IMR-90 (cell line): ENCODE measurements around the gene KCTD5. TPM values are rescaled to one million over a fixed set of nuclear protein-coding genes. Genes with fewer than 3 reads are reported as not detected.

Experiments used
- ATAC-seq: fragments of 200-7000 bp; cut with Tn5 transposase; 2 replicates; pipeline ENCODE4 v1.9.1; 2020; ENCODE audit warnings: low read depth, mild to moderate bottlenecking, moderate library complexity
- BruUV-seq: library from RNA; stranded (reverse); fragments of 400-500 nt; replicated peaks from 2 replicates; lab custom pipeline; 2021; lab: Mats Ljungman, UMichigan
- CTCF ChIA-PET: fragments of 300-600 bp; formaldehyde crosslinking; extraction: SDS; loops from one replicate; lab custom pipeline; 2021; ENCODE audit warnings: antibody characterized with exemption; lab: Yijun Ruan, JAX
- POLR2A ChIA-PET: fragments of 300-600 bp; sonication (Branson Sonifier 250); formaldehyde crosslinking; loops from one replicate; lab custom pipeline; 2022; ENCODE audit warnings: antibody characterized with exemption; ENCODE audit not compliant: unreplicated experiment; lab: Charles Lee
- DNase-seq: peaks from one replicate; pipeline ENCODE4 v3.0.0; 2013
- H2AFZ ChIP-seq: replicated peaks from 2 replicates; pipeline ENCODE3; 2013; ENCODE audit warnings: low read length, mild to moderate bottlenecking; ENCODE audit not compliant: poor library complexity
- H2AK5ac ChIP-seq: 2 replicates; pipeline ENCODE4 v1.6.1; 2013; ENCODE audit warnings: low read depth, low read length, inconsistent platforms
- H2AK9ac ChIP-seq: replicated peaks from 2 replicates; pipeline ENCODE3; 2013; ENCODE audit warnings: mild to moderate bottlenecking, low read depth, low read length, moderate library complexity; ENCODE audit not compliant: poor library complexity
- H2BK120ac ChIP-seq: 2 replicates; pipeline ENCODE4 v1.6.1; 2013; ENCODE audit warnings: low read depth, low read length, inconsistent platforms
- H2BK15ac ChIP-seq: 3 replicates; pipeline ENCODE4 v1.6.1; 2013; ENCODE audit warnings: low read depth, low read length, inconsistent platforms
- H2BK20ac ChIP-seq: 2 replicates; pipeline ENCODE4 v1.6.1; 2013; ENCODE audit warnings: low read depth, mild to moderate bottlenecking, inconsistent platforms, low read length, moderate library complexity
- H2BK5ac ChIP-seq: 2 replicates; pipeline ENCODE4 v1.6.1; 2013; ENCODE audit warnings: mild to moderate bottlenecking, low read depth, low read length, inconsistent platforms; ENCODE audit not compliant: poor library complexity, severe bottlenecking
- H3K14ac ChIP-seq: replicated peaks from 2 replicates; pipeline ENCODE4 v1.6.1; 2013; ENCODE audit warnings: low read depth, low read length, inconsistent platforms
- H3K18ac ChIP-seq: 2 replicates; pipeline ENCODE4 v1.6.1; 2013; ENCODE audit warnings: low read depth, low read length, control low read depth
- H3K23ac ChIP-seq: 2 replicates; pipeline ENCODE4 v1.6.1; 2013; ENCODE audit warnings: low read depth, low read length, inconsistent platforms
- H3K27ac ChIP-seq: 2 replicates; pipeline ENCODE4 v1.5.1; 2013; ENCODE audit warnings: mild to moderate bottlenecking, control low read depth, low read length; ENCODE audit not compliant: insufficient read depth
- H3K27me3 ChIP-seq: 2 replicates; pipeline ENCODE4 v1.6.1; 2013; ENCODE audit warnings: low read length; ENCODE audit not compliant: control insufficient read depth, insufficient read depth
- H3K36me3 ChIP-seq: 2 replicates; pipeline ENCODE4 v1.6.1; 2013; ENCODE audit warnings: low read length, mixed read lengths; ENCODE audit not compliant: control insufficient read depth, insufficient read depth
- H3K4ac ChIP-seq: 2 replicates; pipeline ENCODE4 v1.6.1; 2013; ENCODE audit warnings: low read depth, low read length, inconsistent platforms
- H3K4me1 ChIP-seq: 2 replicates; pipeline ENCODE4 v1.6.1; 2013; ENCODE audit warnings: low read length, mixed read lengths; ENCODE audit not compliant: control insufficient read depth, insufficient read depth
- H3K4me2 ChIP-seq: 2 replicates; pipeline ENCODE4 v1.6.1; 2013; ENCODE audit warnings: low read depth, mild to moderate bottlenecking, control low read depth, low read length, moderate library complexity
- H3K4me3 ChIP-seq: 2 replicates; pipeline ENCODE4 v1.5.1; 2013; ENCODE audit warnings: low read depth, mild to moderate bottlenecking, control low read depth, low read length, moderate library complexity; ENCODE audit not compliant: insufficient read depth
- H3K56ac ChIP-seq: 2 replicates; pipeline ENCODE4 v1.6.1; 2013; ENCODE audit warnings: low read length, inconsistent platforms; ENCODE audit not compliant: insufficient read depth; ENCODE audit errors: extremely low read depth
- H3K79me1 ChIP-seq, 2 experiments: 2 replicates each; pipeline ENCODE4 v1.6.1; 2013; ENCODE audit warnings: low read length in 2 of 2, inconsistent platforms in 1 of 2, low read depth in 1 of 2
- H3K9ac ChIP-seq: 2 replicates; pipeline ENCODE4 v1.6.1; 2013; ENCODE audit warnings: low read depth, low read length, control low read depth
- H3K9me1 ChIP-seq: 2 replicates; pipeline ENCODE4 v1.6.1; 2013; ENCODE audit warnings: low read length, inconsistent platforms; ENCODE audit not compliant: insufficient read depth
- H3K9me3 ChIP-seq: 2 replicates; pipeline ENCODE4 v1.6.1; 2013; ENCODE audit warnings: low read length; ENCODE audit not compliant: control insufficient read depth, insufficient read depth
- H4K20me1 ChIP-seq: 2 replicates; pipeline ENCODE4 v1.6.1; 2013; ENCODE audit warnings: low read length, inconsistent platforms; ENCODE audit not compliant: insufficient read depth
- H4K5ac ChIP-seq: 2 replicates; pipeline ENCODE4 v1.6.1; 2013; ENCODE audit warnings: mild to moderate bottlenecking, low read depth, low read length, control low read depth
- H4K8ac ChIP-seq, 2 experiments: 2 replicates each; pipeline ENCODE4 v1.6.1; 2013; ENCODE audit warnings: low read depth in 2 of 2, low read length in 2 of 2, control low read depth in 1 of 2, inconsistent platforms in 1 of 2
- H4K91ac ChIP-seq: 2 replicates; pipeline ENCODE4 v1.6.1; 2013; ENCODE audit warnings: low read depth, low read length, inconsistent platforms; ENCODE audit not compliant: insufficient read depth
- BHLHE40 ChIP-seq: fragments of 150-350 bp; IDR thresholded peaks from 2 replicates; pipeline ENCODE4 v1.6.1; 2016; ENCODE audit warnings: mild to moderate bottlenecking, low read depth, low read length
- CEBPB ChIP-seq: IDR thresholded peaks from 2 replicates; pipeline ENCODE4 v1.6.1; 2012; ENCODE audit warnings: low read depth, low read length, improper control_type of control experiment
- CHD1 ChIP-seq: IDR thresholded peaks from 2 replicates; pipeline ENCODE4 v1.6.1; 2012; ENCODE audit warnings: low read depth, low read length, improper control_type of control experiment
- FOS ChIP-seq: fragments of 150-350 bp; IDR thresholded peaks from 2 replicates; pipeline ENCODE4 v1.6.1; 2016; ENCODE audit warnings: low read depth, low read length
- MAFK ChIP-seq: IDR thresholded peaks from 2 replicates; pipeline ENCODE4 v1.6.1; 2012; ENCODE audit warnings: low read depth, low read length, improper control_type of control experiment
- MAZ ChIP-seq: IDR thresholded peaks from 2 replicates; pipeline ENCODE4 v1.6.1; 2012; ENCODE audit warnings: low read depth, mild to moderate bottlenecking, low read length, improper control_type of control experiment, moderate library complexity, borderline replicate concordance
- MXI1 ChIP-seq: IDR thresholded peaks from 2 replicates; pipeline ENCODE4 v1.6.1; 2012; ENCODE audit warnings: low read depth, mild to moderate bottlenecking, low read length, moderate library complexity, borderline replicate concordance
- NFE2L2 ChIP-seq: fragments of 150-350 bp; IDR thresholded peaks from 2 replicates; pipeline ENCODE4 v1.6.1; 2016; ENCODE audit warnings: low read depth, mild to moderate bottlenecking, low read length
- POLR2A ChIP-seq: IDR thresholded peaks from 2 replicates; pipeline ENCODE4 v1.6.1; 2012; ENCODE audit warnings: mild to moderate bottlenecking, low read depth, low read length
- RAD21 ChIP-seq: IDR thresholded peaks from 2 replicates; pipeline ENCODE4 v1.6.1; 2012; ENCODE audit warnings: low read length, improper control_type of control experiment
- RCOR1 ChIP-seq: IDR thresholded peaks from 2 replicates; pipeline ENCODE4 v1.6.1; 2012; ENCODE audit warnings: mild to moderate bottlenecking, low read length, improper control_type of control experiment; ENCODE audit not compliant: insufficient replicate concordance
- RFX5 ChIP-seq: IDR thresholded peaks from 2 replicates; pipeline ENCODE4 v1.8.0; 2012; ENCODE audit warnings: low read depth, mild to moderate bottlenecking, low read length, moderate library complexity
- SMC3 ChIP-seq: fragments of 150-350 bp; IDR thresholded peaks from 2 replicates; pipeline ENCODE4 v1.6.1; 2016; ENCODE audit warnings: low read depth, mild to moderate bottlenecking, antibody characterized with exemption, low read length, moderate library complexity
- whole genome bisulfite sequencing, 2 experiments: methylation state at CpG; one replicate each; pipeline versions ENCODE4 v1.1.5 to v1.1.7; 2013; ENCODE audit warnings: missing lambda C conversion rate in 2 of 2; ENCODE audit not compliant: insufficient read length in 1 of 2; ENCODE audit errors: extremely low coverage in 2 of 2; 5-methylcytosine and 5-hydroxymethylcytosine counted together
- dilution Hi-C: fragments of 300-500 bp; cut with HindIII; formaldehyde crosslinking; loops from one replicate; pipeline ENCODE4 v1.14.3; 2018; ENCODE audit warnings: low sequenced_read_pairs; ENCODE audit not compliant: unreplicated experiment
- in situ Hi-C: fragments of 300-500 bp; cut with MboI; formaldehyde crosslinking; loops from 3 replicates; pipeline ENCODE4 v1.14.3; 2019; ENCODE audit warnings: low sequenced_read_pairs, inconsistent platforms, mixed read lengths
- intact Hi-C: fragments of 100-400 bp; cut with micrococcal nuclease; formaldehyde crosslinking; loops from 2 replicates; pipeline ENCODE4 v1.10.0; 2022
- polyA plus RNA-seq, 3 experiments: library from polyadenylated mRNA; depleted of rRNA; stranded (reverse); fragments of >200 nt; gene quantifications; 2 replicates each; pipeline ENCODE4 v1.2.3, GENCODE V29; 2012; ENCODE audit warnings: low replicate concordance in 1 of 3
- total RNA-seq: library from RNA; depleted of rRNA; stranded (reverse); fragments of >200 nt; gene quantifications from 2 replicates; pipeline ENCODE4 v1.2.3, GENCODE V29; 2012
- TF ChIP-seq, protein P1 (sequence below): conservative IDR thresholded peaks from 2 replicates; pipeline ENCODE4 v1.5.1; 2012; ENCODE audit warnings: mild to moderate bottlenecking, low read depth, low read length, improper control_type of control experiment
- TF ChIP-seq, protein P2 (sequence below): fragments of 150-350 bp; IDR thresholded peaks from 2 replicates; pipeline ENCODE4 v1.6.1; 2017; ENCODE audit warnings: mild to moderate bottlenecking, antibody characterized with exemption, low read length, low read depth
- TF ChIP-seq, protein P3 (sequence below): fragments of 150-350 bp; IDR thresholded peaks from 2 replicates; pipeline ENCODE4 v1.6.1; 2016; ENCODE audit warnings: low read depth, mild to moderate bottlenecking, low read length, moderate library complexity, borderline replicate concordance

The KCTD5 gene
- total and polyA plus RNA-seq, 2 of the 4 experiments (the other 2 are of a cell fraction): 17.2 to 56.2 TPM

DNA sequence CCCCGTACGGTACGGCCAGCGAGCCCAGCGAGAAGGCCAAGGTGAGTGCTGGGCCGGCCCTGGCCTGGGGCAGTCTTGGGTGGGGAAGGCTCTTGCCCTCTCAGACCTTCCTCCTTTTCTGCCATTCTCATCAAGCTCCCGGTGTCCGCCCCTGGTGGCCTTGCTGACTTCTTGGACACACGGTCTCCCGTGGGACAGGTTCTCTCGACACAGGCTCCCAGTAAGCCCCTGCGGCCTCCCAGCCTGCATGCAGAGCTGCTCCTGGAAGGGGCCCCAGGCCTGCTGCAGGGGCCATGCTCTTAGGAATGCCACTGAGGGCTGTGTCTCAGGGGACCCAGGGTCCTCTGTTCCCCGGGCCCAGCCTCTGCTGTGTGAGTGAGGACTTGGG is 20.1 kb downstream of the KCTD5 start:
- no peaks in the 10 kb centered on the region for H3K4me1 ChIP-seq
- intact Hi-C loops: no loop called here
- H4K8ac ChIP-seq: no peak overlapping the region
- WGBS, 2 experiments: 94% methylated on average over 6 of the region's 13 CpGs; no CpG with 5 or more reads in 1 of the 2 experiments
- no peak overlapping the region for H3K4me2 ChIP-seq
- H3K27me3 ChIP-seq: no peaks in the 10 kb centered on the region
- H3K14ac ChIP-seq: no peak overlapping the region
- H3K4ac ChIP-seq: no peak overlapping the region
- no peak overlapping the region for H3K18ac ChIP-seq
- no peak overlapping the region for H2AFZ ChIP-seq
- dilution Hi-C loops: no loop called here
- ChIA-PET POLR2A (no interaction called here), CTCF (no interaction called here)
- H4K91ac ChIP-seq: no peak overlapping the region
- H2AK9ac ChIP-seq: no peak overlapping the region
- no peaks in the 10 kb centered on the region; the same call in 1 of the 2 replicates for H3K9me1 ChIP-seq
- H2BK5ac ChIP-seq: no peak overlapping the region
- H4K5ac ChIP-seq: no peak overlapping the region
- BruUV-seq: no TSS peak
- H3K79me1 ChIP-seq: peaks cover 0 to 10% of the 10 kb centered on the region in 2 experiments; a peak in 3 of 4 replicates
- H3K9me3 ChIP-seq: no peaks in the 10 kb centered on the region
- no peak for TF ChIP-seq BHLHE40
- no peak for TF ChIP-seq NFE2L2
- TF ChIP-seq MAZ: no peak
- TF ChIP-seq RFX5: no peak
- TF ChIP-seq FOS: no peak
- no peak for TF ChIP-seq CEBPB
- TF ChIP-seq, protein P1, sequence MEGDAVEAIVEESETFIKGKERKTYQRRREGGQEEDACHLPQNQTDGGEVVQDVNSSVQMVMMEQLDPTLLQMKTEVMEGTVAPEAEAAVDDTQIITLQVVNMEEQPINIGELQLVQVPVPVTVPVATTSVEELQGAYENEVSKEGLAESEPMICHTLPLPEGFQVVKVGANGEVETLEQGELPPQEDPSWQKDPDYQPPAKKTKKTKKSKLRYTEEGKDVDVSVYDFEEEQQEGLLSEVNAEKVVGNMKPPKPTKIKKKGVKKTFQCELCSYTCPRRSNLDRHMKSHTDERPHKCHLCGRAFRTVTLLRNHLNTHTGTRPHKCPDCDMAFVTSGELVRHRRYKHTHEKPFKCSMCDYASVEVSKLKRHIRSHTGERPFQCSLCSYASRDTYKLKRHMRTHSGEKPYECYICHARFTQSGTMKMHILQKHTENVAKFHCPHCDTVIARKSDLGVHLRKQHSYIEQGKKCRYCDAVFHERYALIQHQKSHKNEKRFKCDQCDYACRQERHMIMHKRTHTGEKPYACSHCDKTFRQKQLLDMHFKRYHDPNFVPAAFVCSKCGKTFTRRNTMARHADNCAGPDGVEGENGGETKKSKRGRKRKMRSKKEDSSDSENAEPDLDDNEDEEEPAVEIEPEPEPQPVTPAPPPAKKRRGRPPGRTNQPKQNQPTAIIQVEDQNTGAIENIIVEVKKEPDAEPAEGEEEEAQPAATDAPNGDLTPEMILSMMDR: no peak
- no peak for TF ChIP-seq MXI1
- no peak for TF ChIP-seq RCOR1
- TF ChIP-seq SMC3: no peak
- no peak for TF ChIP-seq MAFK
- TF ChIP-seq, protein P2, sequence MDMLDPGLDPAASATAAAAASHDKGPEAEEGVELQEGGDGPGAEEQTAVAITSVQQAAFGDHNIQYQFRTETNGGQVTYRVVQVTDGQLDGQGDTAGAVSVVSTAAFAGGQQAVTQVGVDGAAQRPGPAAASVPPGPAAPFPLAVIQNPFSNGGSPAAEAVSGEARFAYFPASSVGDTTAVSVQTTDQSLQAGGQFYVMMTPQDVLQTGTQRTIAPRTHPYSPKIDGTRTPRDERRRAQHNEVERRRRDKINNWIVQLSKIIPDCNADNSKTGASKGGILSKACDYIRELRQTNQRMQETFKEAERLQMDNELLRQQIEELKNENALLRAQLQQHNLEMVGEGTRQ: no peak
- no peak for TF ChIP-seq RAD21
- TF ChIP-seq CHD1: no peak
- no peak for TF ChIP-seq POLR2A
- TF ChIP-seq, protein P3, sequence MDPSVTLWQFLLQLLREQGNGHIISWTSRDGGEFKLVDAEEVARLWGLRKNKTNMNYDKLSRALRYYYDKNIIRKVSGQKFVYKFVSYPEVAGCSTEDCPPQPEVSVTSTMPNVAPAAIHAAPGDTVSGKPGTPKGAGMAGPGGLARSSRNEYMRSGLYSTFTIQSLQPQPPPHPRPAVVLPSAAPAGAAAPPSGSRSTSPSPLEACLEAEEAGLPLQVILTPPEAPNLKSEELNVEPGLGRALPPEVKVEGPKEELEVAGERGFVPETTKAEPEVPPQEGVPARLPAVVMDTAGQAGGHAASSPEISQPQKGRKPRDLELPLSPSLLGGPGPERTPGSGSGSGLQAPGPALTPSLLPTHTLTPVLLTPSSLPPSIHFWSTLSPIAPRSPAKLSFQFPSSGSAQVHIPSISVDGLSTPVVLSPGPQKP: no peak
- in situ Hi-C loops: no loop called here
- H2AK5ac ChIP-seq: no peak overlapping the region
- H3K36me3 ChIP-seq: peaks cover 63% of the 10 kb centered on the region
- no peak for DNase-seq
- H4K20me1 ChIP-seq: no peaks in the 10 kb centered on the region; the same call in none of the 2 replicates
- H3K27ac ChIP-seq: no peak overlapping the region
- H3K23ac ChIP-seq: no peak overlapping the region
- ATAC-seq: no peak
- H3K4me3 ChIP-seq: no peak overlapping the region
- H2BK15ac ChIP-seq: no peak overlapping the region
- H2BK20ac ChIP-seq: no peak overlapping the region
- no peak overlapping the region for H3K56ac ChIP-seq
- H2BK120ac ChIP-seq: no peak overlapping the region
- H3K9ac ChIP-seq: no peak overlapping the region
